Neuronal stem cell (in vitro differentiated cells): ENCODE measurements around the gene GRIN2D.

Experiments used
- DNase-seq: peaks from one replicate; pipeline ENCODE4 v3.0.0-alpha.2; 2013; ENCODE audit warnings: low spot score
- H2AFZ ChIP-seq: one replicate; pipeline ENCODE4 v1.6.1; 2013; ENCODE audit warnings: mild to moderate bottlenecking, low read length, inconsistent platforms
- H2AK5ac ChIP-seq: 2 replicates; pipeline ENCODE4 v1.6.1; 2013; ENCODE audit warnings: low read depth, mild to moderate bottlenecking, inconsistent platforms, low read length, moderate library complexity, mixed read lengths
- H2BK120ac ChIP-seq: 2 replicates; pipeline ENCODE4 v1.6.1; 2013; ENCODE audit warnings: low read depth, mild to moderate bottlenecking, inconsistent platforms, low read length, moderate library complexity, mixed read lengths
- H2BK12ac ChIP-seq: one replicate; pipeline ENCODE4 v1.6.1; 2013; ENCODE audit warnings: low read length, inconsistent platforms
- H2BK15ac ChIP-seq: 2 replicates; pipeline ENCODE4 v1.6.1; 2013; ENCODE audit warnings: mild to moderate bottlenecking, low read length, inconsistent platforms, mixed read lengths
- H2BK5ac ChIP-seq: one replicate; pipeline ENCODE4 v1.6.1; 2013; ENCODE audit warnings: inconsistent platforms, mild to moderate bottlenecking, low read length, moderate library complexity
- H3K14ac ChIP-seq: one replicate; pipeline ENCODE4 v1.6.1; 2013; ENCODE audit warnings: low read length, inconsistent platforms
- H3K18ac ChIP-seq: 2 replicates; pipeline ENCODE4 v1.6.1; 2013; ENCODE audit warnings: low read length, inconsistent platforms
- H3K23ac ChIP-seq: 2 replicates; pipeline ENCODE4 v1.6.1; 2013; ENCODE audit warnings: low read depth, mild to moderate bottlenecking, mixed read lengths, low read length, inconsistent platforms; ENCODE audit not compliant: poor library complexity
- H3K27ac ChIP-seq: replicated peaks from 3 replicates; pipeline ENCODE4 v1.5.1; 2013; ENCODE audit warnings: low read length, inconsistent platforms
- H3K27me3 ChIP-seq, 3 experiments: 2 replicates each; pipeline ENCODE4 v1.6.1; 2013; ENCODE audit warnings: low read length in 3 of 3, mild to moderate bottlenecking in 2 of 3, inconsistent platforms in 1 of 3, low read depth in 1 of 3, mixed read lengths in 1 of 3, moderate library complexity in 1 of 3; ENCODE audit not compliant: control insufficient read depth in 3 of 3, insufficient read depth in 3 of 3
- H3K36me3 ChIP-seq, 2 donors: replicated peaks in 1 of 2; 2 replicates each; pipeline ENCODE4 v1.6.1; 2013; ENCODE audit warnings: low read length in 2 of 2; ENCODE audit not compliant: control insufficient read depth in 2 of 2, insufficient read depth in 2 of 2
- H3K4ac ChIP-seq: 2 replicates; pipeline ENCODE4 v1.6.1; 2013; ENCODE audit warnings: inconsistent platforms, mild to moderate bottlenecking, low read length, moderate library complexity
- H3K4me1 ChIP-seq, 2 donors: 1 replicate in 1 of 2; 2 replicates in 1 of 2; pipeline ENCODE4 v1.6.1; 2013; ENCODE audit warnings: low read length in 2 of 2, low read depth in 1 of 2; ENCODE audit not compliant: control insufficient read depth in 2 of 2, insufficient read depth in 1 of 2
- H3K4me2 ChIP-seq: one replicate; pipeline ENCODE4 v1.6.1; 2013; ENCODE audit warnings: mild to moderate bottlenecking, low read length, inconsistent platforms; ENCODE audit not compliant: insufficient read depth, poor library complexity, severe bottlenecking
- H3K4me3 ChIP-seq, 2 donors: 2 replicates each; pipeline ENCODE4 v1.5.1; 2013; ENCODE audit warnings: low read length in 2 of 2, mild to moderate bottlenecking in 2 of 2, inconsistent platforms in 1 of 2, moderate library complexity in 1 of 2
- H3K79me1 ChIP-seq: one replicate; pipeline ENCODE4 v1.6.1; 2013; ENCODE audit warnings: low read depth, mild to moderate bottlenecking, inconsistent platforms, low read length, moderate library complexity
- H3K9ac ChIP-seq: one replicate; pipeline ENCODE4 v1.6.1; 2013; ENCODE audit warnings: mild to moderate bottlenecking, low read depth, low read length, inconsistent platforms; ENCODE audit not compliant: poor library complexity
- H3K9me3 ChIP-seq, 2 donors: replicated peaks in 1 of 2; 2 replicates each; pipeline versions ENCODE3 to v1.6.1; 2013; ENCODE audit warnings: low read length in 2 of 2, mild to moderate bottlenecking in 2 of 2, inconsistent platforms in 1 of 2, low read depth in 1 of 2, mixed read lengths in 1 of 2, moderate library complexity in 1 of 2; ENCODE audit not compliant: control insufficient read depth in 2 of 2, insufficient read depth in 1 of 2
- H4K8ac ChIP-seq: one replicate; pipeline ENCODE4 v1.6.1; 2013; ENCODE audit warnings: low read depth, mild to moderate bottlenecking, inconsistent platforms, low read length, moderate library complexity
- H4K91ac ChIP-seq: one replicate; pipeline ENCODE4 v1.6.1; 2013; ENCODE audit warnings: low read length, low read depth, mild to moderate bottlenecking, inconsistent platforms; ENCODE audit not compliant: poor library complexity
- WGBS, 2 donors: extraction: QIAGEN DNeasy Blood & Tissue Kit; methylation state at CpG; one replicate each; pipeline ENCODE4 v1.1.7; 2013; ENCODE audit warnings: missing lambda C conversion rate in 2 of 2, mixed read lengths in 1 of 2; ENCODE audit not compliant: insufficient read length in 2 of 2, insufficient replicate concordance in 1 of 2; ENCODE audit errors: extremely low coverage in 2 of 2; 5-methylcytosine and 5-hydroxymethylcytosine counted together

GRIN2D gene

DNA sequence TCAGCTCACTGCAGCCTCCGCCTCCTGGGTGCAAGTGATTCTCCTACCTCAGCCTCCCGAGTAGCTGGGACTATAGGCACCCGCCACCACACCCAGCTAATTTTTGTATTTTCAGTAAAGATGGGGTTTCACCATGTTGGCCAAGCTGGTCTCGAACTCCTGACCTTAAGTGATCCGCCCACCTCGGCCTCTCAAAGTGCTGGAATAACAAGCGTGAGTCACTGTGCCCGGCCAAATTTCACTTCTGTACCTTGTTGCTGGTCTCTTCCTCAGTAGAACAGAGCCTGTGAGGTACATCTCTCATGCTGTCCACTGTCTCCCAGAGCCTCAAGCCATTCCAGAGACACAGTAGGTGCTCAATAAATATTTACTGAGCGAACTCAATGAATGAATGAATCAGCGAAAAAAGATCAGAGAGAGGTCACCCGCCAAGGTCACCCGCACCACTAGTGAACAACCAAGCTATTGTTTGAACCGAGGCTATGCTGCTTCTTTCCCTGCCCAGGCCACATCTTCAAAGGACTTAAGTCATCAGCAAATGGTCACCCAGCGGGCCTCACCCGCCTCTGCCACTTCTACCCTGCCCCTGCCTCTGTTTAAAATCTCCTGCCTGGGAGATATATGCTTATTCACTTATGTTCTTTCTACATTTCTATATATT lies 39.0 kb upstream of the GRIN2D start:
- Histone ChIP-seq H2AFZ (no peak overlapping the region), H3K9me3 (peaks cover 0 to 2% of the 10 kb centered on the region in 2 donors), H3K27ac (no peak overlapping the region), H3K36me3 (no peaks in the 10 kb centered on the region), H3K4me2 (no peak overlapping the region), H2BK120ac (no peak overlapping the region), H3K18ac (no peak overlapping the region), H4K91ac (no peak overlapping the region), H3K23ac (no peak overlapping the region), H4K8ac (no peak overlapping the region), H3K79me1 (no peaks in the 10 kb centered on the region), H3K14ac (no peak overlapping the region), H2AK5ac (no peak overlapping the region), H2BK15ac (no peak overlapping the region), H3K4me1 (peaks cover 6 to 10% of the 10 kb centered on the region in 2 donors), H3K9ac (no peak overlapping the region), H3K27me3 (peaks cover 0 to 27% (median 0%) of the 10 kb centered on the region in 3 experiments), H3K4ac (no peak overlapping the region), H2BK5ac (no peak overlapping the region), H3K4me3 (no peak overlapping the region), H2BK12ac (no peak overlapping the region)
- DNase-seq = no peak
- WGBS, 2 donors = no CpG with 5 or more reads among the region's 15 CpGs

DNA sequence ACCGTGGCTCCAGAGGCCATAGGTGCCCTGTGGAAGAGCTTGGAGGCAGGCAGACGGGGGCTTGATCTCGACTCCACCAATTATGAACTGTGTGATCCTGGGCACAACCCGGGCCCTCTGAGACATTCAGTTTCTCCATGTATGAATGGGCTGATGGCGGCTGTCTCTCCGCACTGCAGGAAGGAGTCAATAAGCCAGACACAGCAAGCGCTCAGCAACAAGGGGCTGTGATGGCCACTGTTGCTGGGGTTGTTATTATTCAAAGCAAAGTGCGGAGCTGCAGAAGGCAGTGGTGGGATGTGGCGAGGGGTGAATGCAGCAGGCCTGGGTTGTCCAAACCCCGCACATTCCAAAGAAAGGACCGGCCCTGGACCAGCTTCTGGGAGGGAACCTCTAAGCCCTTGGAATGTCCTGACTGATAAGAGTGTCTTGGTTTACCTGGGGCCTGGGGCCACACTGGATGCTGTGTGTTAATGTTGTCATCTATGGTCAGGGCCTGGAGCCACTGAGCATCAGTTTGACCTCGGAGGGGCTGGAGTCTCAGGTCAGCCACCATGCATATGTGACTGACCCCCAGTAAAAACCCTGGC lies 38.0 kb upstream of the GRIN2D start:
- H3K27ac ChIP-seq = no peak overlapping the region
- no peak overlapping the region for H2BK120ac ChIP-seq
- peaks cover 0 to 21% (median 0%) of the 10 kb centered on the region in 3 experiments for H3K27me3 ChIP-seq
- H2BK12ac ChIP-seq = no peak overlapping the region
- no peak overlapping the region for H3K4me2 ChIP-seq
- no peak overlapping the region for H2BK15ac ChIP-seq
- H3K4me3 ChIP-seq = no peak overlapping the region
- no peak overlapping the region for H2BK5ac ChIP-seq
- H2AK5ac ChIP-seq = peak overlapping the region; percentile 9
- peaks cover 0 to 2% of the 10 kb centered on the region in 2 donors for H3K9me3 ChIP-seq
- no peak overlapping the region for H3K9ac ChIP-seq
- peak overlapping the region; percentile 29 for H3K18ac ChIP-seq
- H4K91ac ChIP-seq = no peak overlapping the region
- H4K8ac ChIP-seq = no peak overlapping the region
- peak overlapping the region; percentile 20 for H3K23ac ChIP-seq
- H3K4me1 ChIP-seq = peaks cover 6 to 10% of the 10 kb centered on the region in 2 donors
- H3K79me1 ChIP-seq = no peaks in the 10 kb centered on the region
- peak overlapping the region; percentile 43 for H2AFZ ChIP-seq
- no peaks in the 10 kb centered on the region for H3K36me3 ChIP-seq
- whole genome bisulfite sequencing, 2 donors = no CpG with 5 or more reads among the region's 12 CpGs
- H3K14ac ChIP-seq = no peak overlapping the region
- no peak for DNase-seq
- H3K4ac ChIP-seq = no peak overlapping the region

DNA sequence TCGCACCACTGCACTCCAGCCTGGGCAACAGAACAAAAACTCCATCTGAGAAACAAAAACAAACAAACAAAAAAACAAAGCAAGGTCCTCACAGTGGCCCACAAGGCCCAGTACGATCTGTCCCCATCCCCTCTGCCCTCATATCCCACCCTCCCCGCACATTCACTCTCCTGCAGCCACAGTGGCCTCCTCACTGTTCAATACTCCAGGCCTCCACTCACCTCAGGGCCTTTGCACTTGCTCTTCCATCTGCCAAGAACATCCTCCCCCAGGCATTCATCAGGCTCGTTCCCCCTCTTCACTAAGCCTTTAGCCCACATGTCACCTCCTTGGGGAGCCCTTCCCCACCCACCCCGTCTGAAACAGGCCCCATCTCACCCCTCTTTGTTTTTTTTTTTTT lies 34.3 kb upstream of the GRIN2D start:
- Histone ChIP-seq H2BK12ac (no peak overlapping the region), H4K8ac (no peak overlapping the region), H3K4ac (no peak overlapping the region), H2BK5ac (no peak overlapping the region), H2AK5ac (no peak overlapping the region), H3K4me3 (no peak overlapping the region), H3K14ac (no peak overlapping the region), H3K4me1 (peaks cover 10 to 11% of the 10 kb centered on the region in 2 donors), H3K36me3 (no peaks in the 10 kb centered on the region), H2AFZ (no peak overlapping the region), H3K9me3 (no peaks in the 10 kb centered on the region), H2BK120ac (no peak overlapping the region), H2BK15ac (no peak overlapping the region), H3K4me2 (no peak overlapping the region), H4K91ac (no peak overlapping the region), H3K27ac (no peak overlapping the region), H3K79me1 (no peaks in the 10 kb centered on the region), H3K27me3 (peaks cover 0 to 13% (median 0%) of the 10 kb centered on the region in 3 experiments), H3K23ac (no peak overlapping the region), H3K18ac (no peak overlapping the region), H3K9ac (no peak overlapping the region)
- WGBS, 2 donors = no CpG with 5 or more reads among the region's 5 CpGs
- no peak for DNase-seq

DNA sequence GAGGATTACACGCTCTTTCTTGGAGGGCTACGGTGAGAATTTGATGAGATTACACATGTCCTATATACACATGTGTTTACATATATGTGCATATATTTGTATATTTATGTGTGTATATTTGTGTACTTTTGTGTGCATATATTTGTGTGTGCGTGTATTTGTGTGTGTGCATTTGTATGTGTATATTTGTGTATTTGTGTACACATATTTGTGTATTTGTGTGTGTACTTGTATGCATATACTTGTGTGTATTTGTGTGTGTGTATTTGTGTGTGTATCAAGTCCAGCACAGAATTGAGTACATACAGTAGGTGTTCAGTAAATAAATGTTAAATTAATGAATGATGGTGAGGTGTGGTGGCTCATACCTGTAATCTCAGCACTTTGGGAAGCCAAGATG lies 31.6 kb upstream of the GRIN2D start:
- Histone ChIP-seq H3K27me3 (peaks cover 0 to 8% (median 0%) of the 10 kb centered on the region in 3 experiments), H2BK15ac (no peak overlapping the region), H3K23ac (no peak overlapping the region), H3K9ac (no peak overlapping the region), H3K27ac (no peak overlapping the region), H3K36me3 (no peaks in the 10 kb centered on the region), H4K91ac (no peak overlapping the region), H2BK12ac (no peak overlapping the region), H2BK5ac (no peak overlapping the region), H4K8ac (no peak overlapping the region), H2BK120ac (no peak overlapping the region), H3K9me3 (peaks cover 0 to 4% of the 10 kb centered on the region in 2 donors), H3K18ac (no peak overlapping the region), H3K14ac (no peak overlapping the region), H3K4ac (no peak overlapping the region), H3K4me2 (no peak overlapping the region), H2AK5ac (no peak overlapping the region), H3K79me1 (no peaks in the 10 kb centered on the region), H3K4me3 (no peak overlapping the region), H3K4me1 (peaks cover 3 to 9% of the 10 kb centered on the region in 2 donors), H2AFZ (no peak overlapping the region)
- DNase-seq = no peak
- WGBS, 2 donors = no CpG with 5 or more reads among the region's 3 CpGs
